ENCODE results near the gene LAT. TPM values are rescaled to one million over a fixed set of nuclear protein-coding genes. Genes with fewer than 3 reads are reported as not detected.

The LAT gene
- total RNA-seq, 1 donor from 2014 or later = not detected

GRCh38 chr16:29011112-29011511 is 26.3 kb downstream of the LAT start:
- no peaks in the 10 kb centered on the region for H3K4me1 Mint-ChIP-seq
- no peak overlapping the region for H3K27ac Mint-ChIP-seq
- TF ChIP-seq EZH2phosphoT487 (IDR thresholded peaks at IDR 0.05) (no peak), CTCF (IDR thresholded peaks at IDR 0.05) (peak; percentile 31), EZH2 (IDR thresholded peaks at IDR 0.05) (no peak)
- no peak overlapping the region for H3K4me3 Mint-ChIP-seq
- H3K9ac ChIP-seq = no peak overlapping the region
- H3K36me3 Mint-ChIP-seq = no peaks in the 10 kb centered on the region
- H3K79me2 ChIP-seq (ENCODE audit: low read depth) = no peaks in the 10 kb centered on the region
- H4K20me1 ChIP-seq (ENCODE audit: low read depth) = no peaks in the 10 kb centered on the region
- H3K36me3 ChIP-seq = no peaks in the 10 kb centered on the region
- peak overlapping the region; percentile 29 for H2AFZ ChIP-seq (replicated peaks)
- no peaks in the 10 kb centered on the region for H3K9me3 Mint-ChIP-seq
- H3K27ac ChIP-seq = no peak overlapping the region
- H3K27me3 Mint-ChIP-seq (ENCODE audit: insufficient read depth, low read depth) = peaks cover 3% of the 10 kb centered on the region
- no peaks in the 10 kb centered on the region for H3K27me3 ChIP-seq
- H3F3A ChIP-seq (ENCODE audit: low read depth) = no peaks in the 10 kb centered on the region
- H3K9me3 ChIP-seq (ENCODE audit: low read depth) = no peaks in the 10 kb centered on the region
- H3K4me2 ChIP-seq = no peak overlapping the region
- DNase-seq (ENCODE audit: low spot score) = peak; percentile 48
- H3K4me3 ChIP-seq = no peak overlapping the region
- H3K4me1 ChIP-seq = no peaks in the 10 kb centered on the region

- Histone ChIP-seq H3K4me2 (no peak overlapping the region), H3K36me3 (no peaks in the 10 kb centered on the region), H3K9ac (no peak overlapping the region), H3K27ac (no peak overlapping the region), H3K9me3 (ENCODE audit: low read depth) (no peaks in the 10 kb centered on the region), H3F3A (ENCODE audit: low read depth) (no peaks in the 10 kb centered on the region), H4K20me1 (ENCODE audit: low read depth) (no peaks in the 10 kb centered on the region), H2AFZ (replicated peaks) (no peak overlapping the region), H3K79me2 (ENCODE audit: low read depth) (no peaks in the 10 kb centered on the region), H3K27me3 (no peaks in the 10 kb centered on the region), H3K4me3 (no peak overlapping the region), H3K4me1 (no peaks in the 10 kb centered on the region)
- no peaks in the 10 kb centered on the region for H3K36me3 Mint-ChIP-seq
- no peak for DNase-seq (ENCODE audit: low spot score)
- no peak overlapping the region for H3K27ac Mint-ChIP-seq
- no peaks in the 10 kb centered on the region for H3K4me1 Mint-ChIP-seq
- H3K9me3 Mint-ChIP-seq = no peaks in the 10 kb centered on the region
- peaks cover 3% of the 10 kb centered on the region for H3K27me3 Mint-ChIP-seq (ENCODE audit: insufficient read depth, low read depth)
- no peak for TF ChIP-seq CTCF (IDR thresholded peaks at IDR 0.05)
- TF ChIP-seq EZH2phosphoT487 (IDR thresholded peaks at IDR 0.05) = no peak
- TF ChIP-seq EZH2 (IDR thresholded peaks at IDR 0.05) = no peak
- H3K4me3 Mint-ChIP-seq = no peak overlapping the region
Observed at GRCh38 chr16:29011851-29012250, 27.0 kb downstream of the LAT start.

- H3F3A ChIP-seq (ENCODE audit: low read depth) = no peaks in the 10 kb centered on the region
- Mint-ChIP-seq H3K27me3 (ENCODE audit: insufficient read depth, low read depth) (peaks cover 3% of the 10 kb centered on the region), H3K4me3 (no peak overlapping the region), H3K9me3 (no peaks in the 10 kb centered on the region), H3K36me3 (no peaks in the 10 kb centered on the region), H3K27ac (no peak overlapping the region), H3K4me1 (no peaks in the 10 kb centered on the region)
- no peaks in the 10 kb centered on the region for H4K20me1 ChIP-seq (ENCODE audit: low read depth)
- no peak overlapping the region for H3K27ac ChIP-seq
- H3K4me3 ChIP-seq = no peak overlapping the region
- no peak for DNase-seq (ENCODE audit: low spot score)
- H2AFZ ChIP-seq (replicated peaks) = no peak overlapping the region
- no peaks in the 10 kb centered on the region for H3K27me3 ChIP-seq
- TF ChIP-seq CTCF (IDR thresholded peaks at IDR 0.05) (no peak), EZH2phosphoT487 (IDR thresholded peaks at IDR 0.05) (no peak), EZH2 (IDR thresholded peaks at IDR 0.05) (no peak)
- H3K79me2 ChIP-seq (ENCODE audit: low read depth) = no peaks in the 10 kb centered on the region
- no peak overlapping the region for H3K4me2 ChIP-seq
- H3K9me3 ChIP-seq (ENCODE audit: low read depth) = no peaks in the 10 kb centered on the region
- H3K4me1 ChIP-seq = no peaks in the 10 kb centered on the region
- H3K36me3 ChIP-seq = no peaks in the 10 kb centered on the region
- no peak overlapping the region for H3K9ac ChIP-seq
Observed at GRCh38 chr16:29012913-29013553, 28.2 kb downstream of the LAT start.

Measured in neural progenitor cell (in vitro differentiated cells).